ENCODE measurements around the gene CFAP65. TPM values are rescaled to one million over a fixed set of nuclear protein-coding genes. Genes with fewer than 3 reads are reported as not detected.

CFAP65 gene
- total RNA-seq, 6 experiments from 2014 or later, result not detected

DNA sequence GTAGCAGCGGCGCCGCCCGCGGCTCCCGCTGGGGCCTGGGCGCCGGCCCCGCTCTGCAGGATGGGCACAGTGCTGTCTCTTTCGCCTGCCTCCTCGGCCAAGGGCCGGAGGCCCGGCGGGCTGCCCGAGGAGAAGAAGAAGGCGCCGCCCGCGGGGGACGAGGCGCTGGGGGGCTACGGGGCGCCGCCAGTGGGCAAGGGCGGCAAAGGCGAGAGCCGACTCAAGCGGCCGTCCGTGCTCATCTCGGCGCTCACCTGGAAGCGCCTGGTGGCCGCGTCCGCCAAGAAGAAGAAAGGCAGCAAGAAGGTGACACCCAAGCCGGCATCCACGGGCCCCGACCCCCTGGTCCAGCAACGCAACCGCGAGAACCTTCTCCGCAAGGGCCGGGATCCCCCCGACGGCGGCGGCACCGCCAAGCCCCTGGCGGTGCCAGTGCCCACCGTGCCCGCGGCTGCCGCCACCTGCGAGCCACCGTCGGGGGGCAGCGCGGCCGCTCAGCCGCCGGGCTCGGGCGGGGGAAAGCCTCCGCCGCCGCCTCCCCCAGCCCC lies 81.5 kb downstream of the CFAP65 start:
- peaks cover 0 to 16% of the 10 kb centered on the region in 2 donors for H3K27me3 ChIP-seq
- DNase-seq, result peak in 1 of 3 donors; percentile 33

GRCh38 chr2:218959141-218959731 lies 82.1 kb downstream of the CFAP65 start, which contains the start of gene CDK5R2:
CDK5R2 (plus strand) TSS chr2:218959666; CDS start chr2:218959821, 155 bp downstream.
- TF ChIP-seq, protein P1, sequence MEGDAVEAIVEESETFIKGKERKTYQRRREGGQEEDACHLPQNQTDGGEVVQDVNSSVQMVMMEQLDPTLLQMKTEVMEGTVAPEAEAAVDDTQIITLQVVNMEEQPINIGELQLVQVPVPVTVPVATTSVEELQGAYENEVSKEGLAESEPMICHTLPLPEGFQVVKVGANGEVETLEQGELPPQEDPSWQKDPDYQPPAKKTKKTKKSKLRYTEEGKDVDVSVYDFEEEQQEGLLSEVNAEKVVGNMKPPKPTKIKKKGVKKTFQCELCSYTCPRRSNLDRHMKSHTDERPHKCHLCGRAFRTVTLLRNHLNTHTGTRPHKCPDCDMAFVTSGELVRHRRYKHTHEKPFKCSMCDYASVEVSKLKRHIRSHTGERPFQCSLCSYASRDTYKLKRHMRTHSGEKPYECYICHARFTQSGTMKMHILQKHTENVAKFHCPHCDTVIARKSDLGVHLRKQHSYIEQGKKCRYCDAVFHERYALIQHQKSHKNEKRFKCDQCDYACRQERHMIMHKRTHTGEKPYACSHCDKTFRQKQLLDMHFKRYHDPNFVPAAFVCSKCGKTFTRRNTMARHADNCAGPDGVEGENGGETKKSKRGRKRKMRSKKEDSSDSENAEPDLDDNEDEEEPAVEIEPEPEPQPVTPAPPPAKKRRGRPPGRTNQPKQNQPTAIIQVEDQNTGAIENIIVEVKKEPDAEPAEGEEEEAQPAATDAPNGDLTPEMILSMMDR (IDR thresholded peaks at IDR 0.05), result no peak
- TF ChIP-seq POLR2A (IDR thresholded peaks at IDR 0.05), result no peak
- Histone ChIP-seq H3K4me3 (no peak within 1 kb of the TSS), H3K9me3 (no peaks in the 10 kb centered on the region), H3K27me3 (peaks cover 0 to 16% of the 10 kb centered on the region in 2 donors), H3K4me1 (no peaks in the 10 kb centered on the region), H3K36me3 (no peaks in the 10 kb centered on the region), H3K27ac (no peak within 1 kb of the TSS)
- ATAC-seq, result peak; percentile 65 to 81 (median 68)
- DNase-seq, result peak in 2 of 3 donors; percentile 53 to 58
- 8% methylated on average over 15 of the region's 37 CpGs for WGBS (ENCODE audit: insufficient coverage, low coverage, low lambda C conversion rate, missing lambda C conversion rate)
- intact Hi-C loops (cut with DNase I), result no loop called here

More for the DNA sequence above, 81.5 kb downstream of the CFAP65 start:
- WGBS (ENCODE audit: insufficient coverage, low coverage, low lambda C conversion rate, missing lambda C conversion rate), result 0% methylated on average over 3 of the region's 67 CpGs
- TF ChIP-seq POLR2A (IDR thresholded peaks at IDR 0.05), result no peak
- TF ChIP-seq, protein P1 (IDR thresholded peaks at IDR 0.05), result no peak
- Histone ChIP-seq H3K4me1 (no peaks in the 10 kb centered on the region), H3K4me3 (no peak overlapping the region), H3K27ac (no peak overlapping the region), H3K36me3 (no peaks in the 10 kb centered on the region), H3K9me3 (no peaks in the 10 kb centered on the region)
- no peak for ATAC-seq
- intact Hi-C loops (cut with DNase I), result no loop called here

GRCh38 chr2:218958276-218958675 lies 83.0 kb downstream of the CFAP65 start:
- TF ChIP-seq, protein P1 (IDR thresholded peaks at IDR 0.05), result no peak
- no peak for TF ChIP-seq POLR2A (IDR thresholded peaks at IDR 0.05)
- H3K4me1 ChIP-seq, result no peaks in the 10 kb centered on the region
- H3K36me3 ChIP-seq, result no peaks in the 10 kb centered on the region
- H3K27me3 ChIP-seq, result peaks cover 0 to 14% of the 10 kb centered on the region in 2 donors
- DNase-seq (no peak), ATAC-seq (no peak)
- H3K9me3 ChIP-seq, result no peaks in the 10 kb centered on the region
- 71% methylated on average over 1 of the region's 1 CpG for WGBS (ENCODE audit: insufficient coverage, low coverage, low lambda C conversion rate, missing lambda C conversion rate)
- no peak overlapping the region for H3K4me3 ChIP-seq
- intact Hi-C loops (cut with DNase I), result no loop called here
- no peak overlapping the region for H3K27ac ChIP-seq

GRCh38 chr2:218957671-218958070 lies 83.6 kb downstream of the CFAP65 start:
- WGBS (ENCODE audit: insufficient coverage, low coverage, low lambda C conversion rate, missing lambda C conversion rate), result 71% methylated on average over 3 of the region's 4 CpGs
- peak in 1 of 3 donors; percentile 13 for DNase-seq
- Histone ChIP-seq H3K27me3 (peaks cover 0 to 8% of the 10 kb centered on the region in 2 donors), H3K27ac (no peak overlapping the region), H3K9me3 (no peaks in the 10 kb centered on the region), H3K4me3 (no peak overlapping the region), H3K4me1 (no peaks in the 10 kb centered on the region), H3K36me3 (no peaks in the 10 kb centered on the region)
- TF ChIP-seq POLR2A (IDR thresholded peaks at IDR 0.05), result no peak
- TF ChIP-seq, protein P1 (IDR thresholded peaks at IDR 0.05), result no peak
- intact Hi-C loops (cut with DNase I), result no loop called here
- ATAC-seq, result no peak

Measured in right lobe of liver (tissue), 6 donors.